ENCODE results near the gene EVI2B. TPM values are rescaled to one million over a fixed set of nuclear protein-coding genes. Genes with fewer than 3 reads are reported as not detected.

Gene EVI2B
- polyA plus RNA-seq, 1 donor (not counting 4 experiments of a cell fraction or from before 2014, with no cell fraction given), result 0.80 TPM

DNA sequence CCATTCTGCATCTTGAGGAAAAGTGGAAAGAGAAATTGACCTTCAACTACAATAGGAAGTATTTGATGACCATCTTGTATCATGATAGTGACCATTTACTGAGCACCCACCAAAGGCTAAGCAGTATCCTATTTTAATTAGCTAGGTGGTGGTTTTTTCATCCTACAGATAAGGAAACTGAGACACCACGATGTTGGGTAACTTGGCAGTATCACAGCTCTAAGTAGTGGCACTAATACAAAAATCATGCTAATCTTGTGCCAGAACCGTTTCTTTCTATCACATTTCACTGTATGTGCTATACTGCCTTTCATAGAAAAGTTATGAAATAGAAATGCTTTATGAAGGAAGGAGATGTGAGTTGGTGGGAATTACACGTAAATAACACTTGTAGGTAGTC is 2.3 kb downstream of the EVI2B start:
- H3K4me2 ChIP-seq (ENCODE audit: control insufficient read depth, extremely low read depth, insufficient read depth, low read depth, low read length), result no peak overlapping the region
- dilution Hi-C loops (cut with MboI; ENCODE audit: extremely low pct_ligation_motif_present, low sequenced_read_pairs), result no loop called here
- no peak overlapping the region for H3K27ac ChIP-seq (ENCODE audit: control insufficient read depth, insufficient read depth, low read length)
- H4K20me1 ChIP-seq (ENCODE audit: control insufficient read depth, extremely low read depth, insufficient read depth, low read length), result no peaks in the 10 kb centered on the region
- H3K27me3 ChIP-seq (ENCODE audit: control insufficient read depth, extremely low read depth, insufficient read depth, low read length), result no peaks in the 10 kb centered on the region
- DNase-seq (ENCODE audit: low read depth, low spot score), result no peak
- FAIRE-seq, result no peak
- no peak overlapping the region for H3K4me3 ChIP-seq (ENCODE audit: control insufficient read depth in 2 of 3, extremely low read depth in 1 of 3, insufficient read depth in 2 of 3, low read depth in 1 of 3, low read length in 3 of 3)
- TF ChIP-seq EZH2 (IDR thresholded peaks at IDR 0.05; ENCODE audit: low read length) (no peak), CTCF (optimal IDR thresholded peaks at IDR 0.05 in 1 of 3, IDR thresholded peaks at IDR 0.05 in 1 of 3, conservative IDR thresholded peaks at IDR 0.05 in 1 of 3; ENCODE audit: extremely low read depth in 1 of 3, insufficient read depth in 2 of 3, low read length in 3 of 3) (no peak)
- H3K9me3 ChIP-seq (ENCODE audit: control insufficient read depth, low read depth, low read length), result no peaks in the 10 kb centered on the region
- no peaks in the 10 kb centered on the region for H3K79me2 ChIP-seq (ENCODE audit: control insufficient read depth, insufficient read depth, low read length)
- H2AFZ ChIP-seq (ENCODE audit: control insufficient read depth, low read length), result no peak overlapping the region
- no peak overlapping the region for H3K9ac ChIP-seq (ENCODE audit: control insufficient read depth, extremely low read depth, insufficient read depth, low read length)
- no peaks in the 10 kb centered on the region for H3K36me3 ChIP-seq (ENCODE audit: control insufficient read depth in 2 of 2, extremely low read depth in 1 of 2, insufficient read depth in 2 of 2, low read length in 2 of 2)
- H3K4me1 ChIP-seq (ENCODE audit: control insufficient read depth, extremely low read depth, insufficient read depth, low read length), result peaks cover 17% of the 10 kb centered on the region
- no peaks in the 10 kb centered on the region for H3K9me1 ChIP-seq (ENCODE audit: control insufficient read depth, extremely low read depth, insufficient read depth, low read length)

GRCh38 chr17:31310886-31311285 is 3.0 kb downstream of the EVI2B start:
- no peaks in the 10 kb centered on the region for H3K9me1 ChIP-seq (ENCODE audit: control insufficient read depth, extremely low read depth, insufficient read depth, low read length)
- H3K4me2 ChIP-seq (ENCODE audit: control insufficient read depth, extremely low read depth, insufficient read depth, low read depth, low read length), result no peak overlapping the region
- no peaks in the 10 kb centered on the region for H3K79me2 ChIP-seq (ENCODE audit: control insufficient read depth, insufficient read depth, low read length)
- no peaks in the 10 kb centered on the region for H4K20me1 ChIP-seq (ENCODE audit: control insufficient read depth, extremely low read depth, insufficient read depth, low read length)
- H3K36me3 ChIP-seq (ENCODE audit: control insufficient read depth in 2 of 2, extremely low read depth in 1 of 2, insufficient read depth in 2 of 2, low read length in 2 of 2), result no peaks in the 10 kb centered on the region
- H2AFZ ChIP-seq (ENCODE audit: control insufficient read depth, low read length), result no peak overlapping the region
- DNase-seq (ENCODE audit: low read depth, low spot score) (no peak), FAIRE-seq (no peak)
- H3K4me3 ChIP-seq (ENCODE audit: control insufficient read depth in 2 of 3, extremely low read depth in 1 of 3, insufficient read depth in 2 of 3, low read depth in 1 of 3, low read length in 3 of 3), result no peak overlapping the region
- H3K27ac ChIP-seq (ENCODE audit: control insufficient read depth, insufficient read depth, low read length), result no peak overlapping the region
- H3K4me1 ChIP-seq (ENCODE audit: control insufficient read depth, extremely low read depth, insufficient read depth, low read length), result peaks cover 17% of the 10 kb centered on the region
- H3K9ac ChIP-seq (ENCODE audit: control insufficient read depth, extremely low read depth, insufficient read depth, low read length), result no peak overlapping the region
- dilution Hi-C loops (cut with MboI; ENCODE audit: extremely low pct_ligation_motif_present, low sequenced_read_pairs), result no loop called here
- H3K27me3 ChIP-seq (ENCODE audit: control insufficient read depth, extremely low read depth, insufficient read depth, low read length), result no peaks in the 10 kb centered on the region
- no peaks in the 10 kb centered on the region for H3K9me3 ChIP-seq (ENCODE audit: control insufficient read depth, low read depth, low read length)
- TF ChIP-seq EZH2 (IDR thresholded peaks at IDR 0.05; ENCODE audit: low read length) (no peak), CTCF (optimal IDR thresholded peaks at IDR 0.05 in 1 of 3, IDR thresholded peaks at IDR 0.05 in 1 of 3, conservative IDR thresholded peaks at IDR 0.05 in 1 of 3; ENCODE audit: extremely low read depth in 1 of 3, insufficient read depth in 2 of 3, low read length in 3 of 3) (no peak)
